Eye (tissue), 1 donor: ENCODE data around the gene CXorf65.

ENCODE experiments used
- DNase-seq: peaks from one replicate; pipeline ENCODE4 v3.0.0-alpha.2; 2015

Gene CXorf65

GRCh38 chrX:71057848-71058530, 48.6 kb downstream of the CXorf65 start:
- no peak for DNase-seq

- no peak for DNase-seq
Measured at GRCh38 chrX:71056867-71057266, 49.7 kb downstream of the CXorf65 start.
